Adrenal gland (tissue), 12 donors: ENCODE measurements around the gene PSMG3. TPM values are rescaled to one million over a fixed set of nuclear protein-coding genes. Genes with fewer than 3 reads are reported as not detected.

Experiments
- DNase-seq, 7 donors: peaks; one replicate each; pipeline ENCODE4 v3.0.0-alpha.2; 2019 to 2020
- H3K27ac ChIP-seq, 5 donors: fragments of 200-600 bp; sonication (generic) in 4 of 5; 1 replicate in 3 of 5; 2 replicates in 2 of 5; pipeline versions ENCODE4 v1.5.1 to v1.8.0; 2016 to 2020; ENCODE audit warnings: mild to moderate bottlenecking in 1 of 5
- H3K27me3 ChIP-seq: fragments of 200-600 bp; 2 replicates; pipeline ENCODE4 v1.8.0; 2021
- H3K36me3 ChIP-seq, 2 donors: fragments of 200-600 bp; replicated peaks in 1 of 2; 1 replicate in 1 of 2; 2 replicates in 1 of 2; pipeline versions ENCODE4 v1.5.1 to v1.8.0; 2018 to 2022
- H3K4me1 ChIP-seq, 2 donors: fragments of 200-600 bp; replicated peaks in 1 of 2; 1 replicate in 1 of 2; 2 replicates in 1 of 2; pipeline versions ENCODE4 v1.5.1 to v1.8.0; 2018 to 2021
- H3K4me3 ChIP-seq, 4 donors: fragments of 200-600 bp; sonication (generic) in 3 of 4; one replicate each; pipeline ENCODE4 v1.5.1; 2016 to 2018
- H3K9me3 ChIP-seq, 3 donors: fragments of 200-600 bp; sonication (generic) in 1 of 3; replicated peaks in 1 of 3; 1 replicate in 2 of 3; 2 replicates in 1 of 3; pipeline versions ENCODE4 v1.5.1 to v1.8.0; 2016 to 2021
- CTCF ChIP-seq, 6 experiments: fragments of 450-650 bp in 4 of 6; fragments of 200-600 bp in 2 of 6; sonication (generic) in 1 of 6; IDR thresholded peaks; 1 replicate in 5 of 6; 2 replicates in 1 of 6; pipeline versions ENCODE4 v1.5.1 to v1.8.0; 2016 to 2021; ENCODE audit warnings: antibody characterized with exemption in 6 of 6, mild to moderate bottlenecking in 2 of 6, moderate library complexity in 1 of 6
- POLR2A ChIP-seq, 2 donors: fragments of 450-650 bp; IDR thresholded peaks; one replicate each; pipeline ENCODE4 v1.6.1; 2017; ENCODE audit warnings: antibody characterized with exemption in 2 of 2, mild to moderate bottlenecking in 2 of 2, moderate library complexity in 1 of 2
- WGBS, 4 donors: extraction: QIAGEN DNeasy Blood & Tissue Kit in 2 of 4; methylation state at CpG; one replicate each; pipeline versions ENCODE4 v1.1.5 to v1.1.7; 2013 to 2017; 5-methylcytosine and 5-hydroxymethylcytosine counted together
- intact Hi-C, 2 donors: fragments of 100-400 bp; cut with DNase I; formaldehyde crosslinking; loops; one replicate each; pipeline versions ENCODE4 v1.14.1 to v1.15.0; 2022 to 2023
- polyA plus RNA-seq, 3 donors: library from polyadenylated mRNA; stranded (reverse); fragments of 200-250 nt in 2 of 3; fragments of 350-450 nt in 1 of 3; fragmentation: Illumina TruSeq in 1 of 3; extraction: RNeasy Lipid Tissue Mini Kit (QIAGEN cat#74804) in 1 of 3; gene quantifications; one replicate each; pipeline ENCODE4 v1.2.3, GENCODE V29; 2013 to 2014
- total RNA-seq, 9 donors: library from RNA; depleted of rRNA in 4 of 9; stranded (reverse); fragments of >200 nt in 4 of 9; fragments of 120-200 nt in 1 of 9; fragmentation: NEBNext Ultra II Directional in 1 of 9; extraction: Animal tissue kit (Norgen Biotek cat#: 25700) in 1 of 9; gene quantifications; one replicate each; pipeline versions ENCODE4 v1.1.0 to v1.2.4, GENCODE V29; 2013 to 2023
- donor health status: healthy with polysubstance abuse.
- donor health status: Bipolar disorder and iron deficiency.
- donor health status: DM: yes; HTN: yes; CAD: no.
- donor health status: DM: no; HTN: no; CAD: no.
- donor health status: DM: no; HTN: no; CAD: no.
- donor health status: DM: yes; HTN: yes; CAD: no.

PSMG3 gene
- total and polyA plus RNA-seq, 12 donors: 17.3 to 82.7 (median 34.8) TPM

- TF ChIP-seq POLR2A (IDR thresholded peaks at IDR 0.05) (no peak), CTCF (IDR thresholded peaks at IDR 0.05) (no peak)
- no peak overlapping the region for H3K4me3 ChIP-seq
- H3K27ac ChIP-seq: peak overlapping the region; percentile 97 to 100 (median 99)
- intact Hi-C loops: no loop called here
- H3K9me3 ChIP-seq: no peaks in the 10 kb centered on the region
- H3K36me3 ChIP-seq: peaks cover 0 to 19% of the 10 kb centered on the region in 2 donors
- H3K4me1 ChIP-seq: peaks cover 53 to 63% of the 10 kb centered on the region in 2 donors
- H3K27me3 ChIP-seq: no peaks in the 10 kb centered on the region
- DNase-seq: peak in 3 of 7 donors; percentile 17 to 63 (median 34)
- 86 to 92% (median 88%) methylated on average over 16 to 42 of the region's 42 CpGs for WGBS, 4 donors
Measured at GRCh38 chr7:1535701-1536454, 34.0 kb downstream of the PSMG3 start.

- Histone ChIP-seq H3K9me3 (no peaks in the 10 kb centered on the region), H3K27ac (peak overlapping the region in 2 of 5 donors; percentile 97 to 100), H3K36me3 (peaks cover 0 to 11% of the 10 kb centered on the region in 2 donors), H3K4me1 (peaks cover 53 to 63% of the 10 kb centered on the region in 2 donors), H3K4me3 (no peak overlapping the region), H3K27me3 (no peaks in the 10 kb centered on the region)
- intact Hi-C loops: no loop called here
- TF ChIP-seq POLR2A (IDR thresholded peaks at IDR 0.05): no peak
- no peak for TF ChIP-seq CTCF (IDR thresholded peaks at IDR 0.05)
- DNase-seq: peak in 1 of 7 donors; percentile 15
- WGBS, 4 donors: 62 to 87% (median 66%) methylated on average over 6 of the region's 6 CpGs
Measured at GRCh38 chr7:1535100-1535458, 34.8 kb downstream of the PSMG3 start.

- intact Hi-C loops: no loop called here
- 80 to 86% (median 83%) methylated on average over 18 to 30 of the region's 30 CpGs for WGBS, 4 donors
- Histone ChIP-seq H3K4me3 (peak overlapping the region in 1 of 4 donors; percentile 5), H3K4me1 (peaks cover 53 to 63% of the 10 kb centered on the region in 2 donors), H3K9me3 (no peaks in the 10 kb centered on the region), H3K27ac (peak overlapping the region; percentile 82 to 98 (median 93)), H3K36me3 (peaks cover 0 to 5% of the 10 kb centered on the region in 2 donors), H3K27me3 (no peaks in the 10 kb centered on the region)
- TF ChIP-seq CTCF (IDR thresholded peaks at IDR 0.05) (no peak), POLR2A (IDR thresholded peaks at IDR 0.05) (no peak)
- peak in 2 of 7 donors; percentile 32 to 39 for DNase-seq
Measured at GRCh38 chr7:1534330-1535099, 35.3 kb downstream of the PSMG3 start.
